CMK (cell line): ENCODE measurements around the gene MGP.

Experiments
- DNase-seq: peaks from one replicate; pipeline ENCODE4 v3.0.0-alpha.2; 2010; ENCODE audit warnings: low read depth

MGP gene

DNA sequence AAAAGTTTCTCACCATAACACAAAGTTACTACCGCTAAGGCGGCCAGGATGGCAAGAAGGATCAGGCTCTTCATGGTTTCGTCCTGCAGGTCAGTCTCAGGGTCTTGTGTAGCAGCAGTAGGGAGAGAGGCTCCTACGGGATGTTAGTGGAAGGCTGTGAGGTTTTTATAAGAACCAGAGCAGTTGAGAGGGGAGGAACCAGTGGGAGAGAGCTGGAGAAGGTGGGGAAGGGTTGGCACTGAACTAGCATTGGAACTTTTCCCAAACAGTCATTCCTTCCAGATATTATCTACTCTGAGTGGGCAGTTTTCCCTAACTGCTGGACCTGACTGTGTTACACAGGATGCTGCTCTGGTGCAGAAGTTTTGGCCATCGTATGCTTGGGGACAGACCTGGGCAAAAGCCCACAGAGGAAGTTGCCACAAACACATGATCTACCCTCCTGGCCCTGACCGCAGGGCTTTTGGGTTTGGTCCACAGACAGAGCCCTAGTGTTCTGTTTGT, at the start of gene MGP:
Gene MGP, minus strand, starts transcription at position 137 of the 504 bp plus-strand sequence. Its CDS starts 63 bp downstream, at position 74.
- no peak for DNase-seq

DNA sequence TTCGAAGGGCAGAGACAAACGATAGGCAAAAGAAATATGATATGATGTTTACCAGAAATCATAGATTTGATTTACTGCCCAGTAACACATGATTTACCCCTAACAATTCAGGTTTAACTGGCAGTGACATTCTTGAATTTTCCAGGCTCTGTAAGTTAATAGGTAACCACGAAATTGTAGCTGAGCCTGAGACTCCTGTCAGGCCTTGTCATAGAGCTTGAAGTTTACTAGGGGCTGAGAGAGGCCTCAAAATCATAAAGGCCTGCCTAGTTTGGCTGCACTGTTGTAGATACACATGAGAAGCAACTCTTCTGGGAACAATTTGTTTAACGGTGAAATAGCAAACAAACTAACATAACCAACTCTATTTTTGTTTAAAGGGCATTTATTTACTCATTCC, 49.4 kb upstream of the MGP start:
- DNase-seq = no peak

DNA sequence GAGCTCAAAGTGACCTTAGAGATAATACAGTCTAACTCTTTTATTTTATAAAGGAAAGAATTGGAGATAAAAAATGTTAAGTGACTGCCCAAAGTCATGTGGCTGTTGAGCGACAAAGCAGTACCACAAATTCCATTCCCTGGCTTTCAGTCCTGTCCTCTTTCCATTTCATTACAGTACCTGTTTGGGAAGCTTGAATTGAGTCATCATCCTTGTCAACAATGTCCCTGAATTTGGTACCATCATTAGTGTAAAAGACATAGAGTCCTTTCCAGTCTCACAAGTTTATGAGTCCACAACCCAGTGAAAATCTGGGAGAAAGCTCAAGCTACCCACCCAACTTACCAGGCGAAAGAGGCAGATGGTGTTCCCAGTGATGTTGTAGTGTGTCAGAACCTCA, 48.9 kb upstream of the MGP start:
- DNase-seq = no peak

DNA sequence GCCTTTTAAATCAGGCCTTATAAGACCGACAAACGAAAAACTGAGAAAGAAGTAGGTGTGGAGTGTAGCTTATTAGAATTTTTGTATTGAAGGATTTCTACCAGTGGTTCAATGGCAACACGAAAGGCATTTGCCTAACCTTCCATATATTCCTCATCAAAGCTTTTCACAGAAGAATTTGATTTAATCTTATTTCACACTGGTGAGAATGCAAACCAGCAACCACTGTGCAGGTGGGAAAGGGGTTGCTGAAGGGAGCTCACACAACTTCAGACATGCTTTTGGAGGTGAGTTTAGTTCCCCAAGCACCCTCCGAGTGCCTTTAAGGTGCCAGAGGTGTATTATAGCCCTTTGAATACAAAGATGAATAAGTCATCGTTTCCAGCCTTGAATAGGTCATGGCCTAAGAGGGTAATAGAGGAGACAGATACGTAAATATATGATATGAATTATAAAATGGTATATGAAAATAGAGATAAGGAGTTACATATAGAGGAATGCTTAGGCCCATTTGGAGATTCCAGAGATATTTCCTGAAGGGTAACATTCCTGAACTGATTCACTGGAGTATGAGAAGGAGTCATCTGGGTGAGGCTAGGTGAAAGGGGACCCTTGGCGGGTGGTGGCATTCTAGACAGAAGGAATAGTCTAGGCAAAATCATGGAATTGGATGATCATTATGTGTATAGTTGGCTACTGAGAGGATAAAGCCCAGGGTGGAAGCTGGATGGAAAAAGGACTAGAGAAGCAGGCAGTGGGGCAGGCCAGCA, 46.3 kb upstream of the MGP start:
- no peak for DNase-seq

DNA sequence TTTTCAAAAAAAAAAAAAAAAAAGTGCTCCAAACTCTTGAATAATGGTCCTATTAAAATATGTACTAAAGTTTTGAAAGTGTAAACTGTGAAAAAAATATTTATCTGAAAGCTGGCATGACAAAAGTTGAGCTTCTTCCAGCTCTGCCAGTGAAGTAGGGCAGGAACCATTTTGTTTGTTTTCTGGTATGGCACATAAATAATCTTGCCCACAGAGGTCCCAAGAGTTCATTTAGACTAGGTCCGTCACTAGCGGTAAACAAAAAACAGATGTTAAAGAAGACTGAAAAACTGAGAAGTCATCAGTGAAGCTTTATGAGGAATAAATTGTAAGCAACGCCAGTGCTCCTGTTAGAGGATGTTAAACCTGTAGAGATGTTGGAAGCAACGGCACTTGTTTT, 45.7 kb upstream of the MGP start:
- DNase-seq = no peak

DNA sequence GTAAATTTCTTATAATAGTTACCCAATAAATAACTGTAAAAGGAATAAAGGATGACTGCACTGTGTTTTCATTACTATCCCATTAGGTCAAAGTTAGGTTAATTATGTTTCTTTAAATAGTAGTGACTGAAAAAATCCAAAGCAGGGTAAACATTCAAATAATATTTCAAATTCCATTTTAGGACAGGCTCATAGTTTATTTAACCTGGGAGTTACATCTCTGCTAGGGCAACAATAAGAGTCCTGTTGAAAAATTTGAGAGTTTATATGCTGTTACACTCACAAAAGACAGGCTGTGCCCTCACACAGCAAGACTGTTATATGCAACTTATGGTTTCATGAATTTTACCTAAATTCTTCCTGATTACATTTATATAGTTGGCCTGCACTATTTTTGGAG, 44.6 kb upstream of the MGP start:
- no peak for DNase-seq

DNA sequence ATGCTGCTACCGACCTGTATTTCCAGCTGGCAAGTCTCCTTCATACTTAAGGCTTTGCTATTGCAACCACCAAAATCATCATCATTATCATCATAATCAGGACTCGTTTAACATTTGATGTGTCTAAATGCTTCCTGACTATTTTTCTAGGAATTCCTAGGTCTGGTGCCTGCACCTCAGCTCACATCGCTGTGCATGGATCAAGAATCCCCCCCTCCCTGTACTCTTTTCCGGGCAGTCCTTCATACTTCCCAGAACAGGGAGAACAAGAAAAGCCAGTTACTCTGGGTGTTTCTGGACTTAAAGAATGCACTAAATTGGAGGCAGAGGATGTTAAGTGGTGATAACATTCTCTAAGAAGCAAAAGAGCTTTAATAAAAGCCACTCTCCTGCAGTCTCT, 43.3 kb upstream of the MGP start:
- DNase-seq = no peak

DNA sequence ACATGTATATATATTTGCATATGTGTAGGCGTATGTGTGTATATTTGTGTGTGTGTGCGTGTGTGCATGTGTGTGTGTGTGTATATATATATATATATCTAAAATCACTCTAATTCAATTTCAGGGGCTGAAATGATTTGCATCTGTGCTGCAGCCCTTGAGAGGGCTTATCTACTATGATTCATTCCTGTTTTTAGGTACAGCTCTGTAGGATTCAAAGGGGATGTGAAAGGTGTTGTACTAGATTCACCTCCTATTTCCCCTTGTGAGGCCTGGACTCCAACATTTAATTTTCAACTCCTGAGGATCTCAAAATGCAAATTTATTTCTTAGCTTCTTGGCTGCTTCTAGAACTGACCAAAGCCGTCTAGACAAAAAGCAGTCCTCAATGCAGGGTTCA, 41.6 kb upstream of the MGP start:
- no peak for DNase-seq

DNA sequence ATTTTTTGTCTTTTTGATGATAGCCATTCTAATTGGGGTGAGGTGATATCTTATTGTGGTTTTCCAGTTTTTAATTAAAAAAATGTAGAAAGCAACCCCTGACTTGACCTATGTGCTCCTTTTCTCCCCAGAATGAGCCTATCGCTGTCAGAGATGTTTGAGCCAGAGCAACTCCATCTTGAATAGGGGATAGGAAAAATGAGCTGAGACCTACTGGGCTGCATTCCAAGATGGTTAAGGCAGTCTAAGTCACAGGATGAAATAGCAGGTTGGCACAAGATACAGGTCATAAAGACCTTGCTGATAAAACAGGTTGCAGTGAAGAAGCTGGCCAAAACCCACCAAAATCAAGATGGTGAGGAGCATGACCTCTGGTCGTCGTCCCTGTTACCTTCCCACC, 38.9 kb upstream of the MGP start:
- no peak for DNase-seq

DNA sequence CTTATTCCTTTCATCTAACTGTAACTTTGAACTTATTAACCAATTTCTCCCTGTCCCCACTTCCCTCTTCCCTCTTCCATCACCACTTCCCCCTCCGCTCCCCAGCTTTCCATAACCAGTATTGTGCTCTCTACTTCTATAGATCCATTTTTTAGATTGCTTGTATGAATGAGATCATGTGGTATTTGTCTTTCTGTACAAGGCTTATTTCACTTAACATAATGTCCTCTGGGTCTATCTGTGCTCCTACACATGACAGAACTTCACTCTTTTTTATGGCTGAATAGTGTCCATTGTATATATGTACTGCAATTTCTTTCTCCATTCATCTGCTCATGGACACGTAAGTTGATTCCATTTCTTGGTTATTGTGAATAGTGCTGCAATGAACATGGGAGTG, 38.3 kb upstream of the MGP start:
- no peak for DNase-seq

DNA sequence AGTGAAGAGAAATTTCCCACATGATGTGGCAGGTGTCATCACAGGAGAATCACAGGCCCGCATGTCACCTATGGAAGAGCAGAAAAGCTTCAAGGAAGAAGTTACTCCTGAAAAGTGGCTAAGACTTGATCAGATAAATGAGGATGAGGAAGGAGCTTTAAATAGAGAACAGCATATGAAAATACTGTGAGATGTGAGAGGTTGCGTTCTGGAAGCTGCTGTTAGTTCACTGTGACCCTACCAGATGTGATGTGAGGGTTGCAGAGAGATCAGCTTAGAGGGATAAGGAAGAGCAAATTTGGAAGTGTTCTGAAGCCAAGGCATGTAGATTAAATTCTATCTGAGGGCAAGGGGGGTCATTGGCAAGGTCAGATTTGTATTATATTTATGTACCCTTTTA, 35.6 kb upstream of the MGP start:
- no peak for DNase-seq

DNA sequence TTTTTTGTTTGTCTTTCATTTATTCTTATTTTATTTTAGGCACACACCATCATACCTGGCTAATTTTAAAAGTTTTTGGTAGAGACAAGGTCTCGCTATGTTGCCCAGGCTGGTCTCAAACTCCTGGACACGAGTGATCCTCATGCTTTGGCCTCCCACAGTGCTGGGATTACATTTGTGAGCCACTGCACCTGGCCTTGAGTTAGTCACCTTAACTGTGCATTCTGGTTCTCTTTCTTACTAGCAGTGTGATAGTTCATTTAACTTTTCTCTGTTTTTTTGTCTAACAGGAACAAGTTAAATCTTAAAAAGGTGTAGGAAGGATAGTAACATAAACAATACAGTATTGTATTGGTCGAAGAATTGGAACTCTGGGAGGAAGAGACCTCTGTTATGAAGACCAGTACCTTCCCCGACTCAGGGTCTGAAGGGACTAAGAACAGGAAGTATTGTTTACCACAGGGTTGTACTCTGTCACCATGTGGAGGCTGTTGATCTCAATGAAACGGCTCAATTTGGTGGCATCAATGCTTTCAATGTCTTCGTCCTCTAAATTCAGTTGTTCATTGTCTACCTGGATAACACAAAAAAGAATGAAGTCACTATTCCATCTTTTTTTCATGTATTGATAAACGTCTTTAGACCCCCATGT, 34.9 kb upstream of the MGP start:
- no peak for DNase-seq

DNA sequence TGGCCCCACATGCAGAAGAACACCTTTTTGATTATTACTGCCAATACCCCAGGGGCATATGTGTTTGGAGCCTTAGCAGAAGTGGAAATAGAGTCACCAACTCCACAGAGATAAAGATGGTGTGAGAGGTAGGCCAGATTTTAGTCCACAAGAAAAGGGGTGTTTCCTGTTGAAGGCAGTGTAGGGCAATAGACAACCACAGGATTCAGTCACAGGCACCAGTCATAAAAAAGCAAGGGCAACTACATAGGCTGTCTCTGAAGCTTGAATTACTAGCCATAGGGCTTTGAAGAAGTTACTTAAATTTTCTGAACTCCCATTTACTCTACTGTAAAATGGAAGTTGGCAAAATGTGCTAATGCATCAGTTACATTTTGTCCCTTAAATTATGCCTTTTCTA, 33.8 kb upstream of the MGP start:
- no peak for DNase-seq

DNA sequence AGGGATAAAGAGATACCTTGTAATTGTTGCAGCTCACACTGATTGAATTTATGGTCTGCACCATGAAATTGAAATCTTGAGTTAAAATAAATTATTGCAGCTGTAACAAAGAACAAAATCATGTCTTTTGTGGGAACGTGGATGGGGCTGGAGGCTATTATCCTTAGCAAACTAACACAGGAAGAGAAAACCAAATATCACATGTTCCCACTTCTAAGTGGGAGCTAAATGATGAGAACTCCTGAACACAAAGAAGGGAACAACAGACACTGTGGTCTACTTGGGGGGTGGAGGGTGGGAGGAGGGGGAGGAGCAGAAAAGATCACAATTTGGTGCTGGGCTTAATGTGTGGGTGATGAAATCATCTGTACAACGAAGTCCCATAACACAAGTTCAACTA, 30.1 kb upstream of the MGP start:
- DNase-seq = no peak

DNA sequence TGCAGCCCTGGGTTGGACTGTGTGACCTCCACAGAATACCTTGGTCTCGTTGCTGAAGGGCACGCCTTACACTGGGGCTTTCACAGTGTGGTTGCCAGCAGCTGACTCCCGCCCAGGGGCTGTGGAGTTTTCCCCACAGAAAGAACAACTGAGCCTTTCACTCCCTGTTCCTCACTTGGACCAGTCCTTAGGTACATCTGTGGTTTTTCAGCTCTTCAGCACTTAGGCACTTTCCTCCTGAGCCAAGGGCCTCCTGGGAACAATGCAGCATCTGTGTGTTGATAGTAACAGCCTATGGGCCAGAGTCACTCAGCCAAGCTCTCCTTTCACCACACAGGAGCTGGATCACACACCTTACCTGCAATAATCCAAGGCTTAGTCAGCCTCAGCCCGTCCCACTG, 27.7 kb upstream of the MGP start:
- no peak for DNase-seq

DNA sequence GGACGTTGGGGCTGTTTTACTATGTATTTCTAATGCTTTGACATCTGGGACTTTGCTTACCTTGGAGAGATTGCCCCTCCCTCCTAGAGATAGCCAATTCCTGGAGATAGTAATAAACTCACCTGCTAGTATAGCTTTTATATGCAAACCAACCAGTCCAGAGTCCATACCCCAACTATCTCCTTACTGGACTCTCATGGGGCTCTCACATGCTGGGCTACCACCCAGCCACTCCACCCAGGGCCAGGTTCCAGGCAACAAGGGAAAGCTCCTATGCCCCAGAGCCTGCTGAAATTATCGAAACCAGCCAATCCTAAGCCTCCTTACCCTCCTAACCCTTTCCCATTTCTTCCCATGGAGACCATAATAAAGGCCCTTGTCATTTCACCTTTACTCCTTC, 25.5 kb upstream of the MGP start:
- DNase-seq = no peak

DNA sequence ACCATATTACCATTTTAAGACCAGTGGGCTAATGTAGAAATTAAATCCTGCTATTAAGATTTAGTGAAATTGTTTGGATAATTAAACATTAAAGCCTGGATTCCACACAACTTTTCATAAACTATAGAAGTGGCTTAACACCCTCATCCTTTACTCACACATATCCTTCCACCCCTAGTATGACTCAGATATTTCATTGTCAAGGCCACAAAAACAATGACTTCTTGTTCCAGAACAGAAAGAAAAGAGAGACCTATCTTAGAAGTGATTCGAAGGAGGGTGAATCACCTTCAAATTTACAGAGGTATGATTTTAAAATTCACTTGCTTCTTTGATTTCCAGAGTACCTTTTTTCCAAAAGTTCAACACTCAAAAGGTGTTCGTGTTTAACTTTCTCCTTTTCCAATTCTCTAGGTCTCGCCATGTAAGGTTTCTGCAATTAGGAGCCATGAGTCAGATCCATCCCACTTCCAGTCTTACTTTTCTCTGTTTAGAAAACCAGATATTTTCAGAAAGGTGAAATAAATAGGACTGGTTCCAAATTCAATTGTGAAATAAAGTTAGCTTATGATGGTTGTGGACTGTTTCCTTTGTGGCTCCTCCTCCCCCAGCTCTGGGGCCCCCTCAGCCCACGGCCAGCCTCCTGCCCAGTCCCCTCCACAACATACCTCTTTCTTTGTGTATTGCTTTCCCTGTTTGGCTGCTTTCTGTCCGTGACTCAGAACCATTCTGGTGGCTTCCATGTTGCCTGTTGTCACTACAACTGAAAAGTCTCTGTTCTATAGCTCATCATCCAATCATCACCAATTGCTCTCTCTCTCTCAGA, 24.6 kb upstream of the MGP start:
- DNase-seq = no peak

DNA sequence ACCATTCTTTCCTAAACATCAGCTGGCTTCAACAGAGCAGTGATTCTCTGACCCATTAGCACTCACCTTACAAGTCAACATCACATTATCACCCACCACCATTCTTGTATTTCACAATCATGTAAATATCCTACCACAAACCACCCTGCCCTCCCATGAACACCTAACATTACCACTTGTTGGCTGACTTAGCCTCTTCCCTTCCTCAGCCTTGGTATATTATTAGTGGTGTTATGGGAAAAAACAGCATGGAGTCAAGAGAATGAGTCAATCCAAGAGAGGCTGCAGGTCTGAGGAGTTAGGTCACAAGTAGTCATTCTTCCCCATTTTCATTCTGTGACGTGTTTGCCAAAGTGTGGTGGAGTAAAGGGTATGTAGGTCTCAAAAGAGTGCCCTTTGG, 22.3 kb upstream of the MGP start:
- no peak for DNase-seq

DNA sequence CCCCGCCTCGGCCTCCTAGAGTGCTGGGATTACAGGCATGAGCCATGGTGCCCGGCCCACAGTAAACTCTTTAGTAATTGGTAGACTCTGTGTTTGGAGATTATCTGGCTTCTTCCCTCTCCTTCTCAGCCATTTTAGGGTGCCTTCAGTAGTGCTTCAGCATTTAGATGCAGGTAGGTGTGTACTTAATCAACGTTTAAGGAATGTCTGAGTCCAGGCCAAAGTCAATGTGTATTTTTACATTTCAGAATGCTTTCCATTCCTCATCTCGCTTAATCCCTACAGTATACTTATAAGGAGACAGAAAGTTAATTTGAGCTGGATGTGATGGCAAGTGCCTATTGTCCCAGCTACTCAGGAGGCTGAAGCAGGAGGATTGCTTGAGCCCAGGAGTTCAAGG, 20.5 kb upstream of the MGP start:
- no peak for DNase-seq

DNA sequence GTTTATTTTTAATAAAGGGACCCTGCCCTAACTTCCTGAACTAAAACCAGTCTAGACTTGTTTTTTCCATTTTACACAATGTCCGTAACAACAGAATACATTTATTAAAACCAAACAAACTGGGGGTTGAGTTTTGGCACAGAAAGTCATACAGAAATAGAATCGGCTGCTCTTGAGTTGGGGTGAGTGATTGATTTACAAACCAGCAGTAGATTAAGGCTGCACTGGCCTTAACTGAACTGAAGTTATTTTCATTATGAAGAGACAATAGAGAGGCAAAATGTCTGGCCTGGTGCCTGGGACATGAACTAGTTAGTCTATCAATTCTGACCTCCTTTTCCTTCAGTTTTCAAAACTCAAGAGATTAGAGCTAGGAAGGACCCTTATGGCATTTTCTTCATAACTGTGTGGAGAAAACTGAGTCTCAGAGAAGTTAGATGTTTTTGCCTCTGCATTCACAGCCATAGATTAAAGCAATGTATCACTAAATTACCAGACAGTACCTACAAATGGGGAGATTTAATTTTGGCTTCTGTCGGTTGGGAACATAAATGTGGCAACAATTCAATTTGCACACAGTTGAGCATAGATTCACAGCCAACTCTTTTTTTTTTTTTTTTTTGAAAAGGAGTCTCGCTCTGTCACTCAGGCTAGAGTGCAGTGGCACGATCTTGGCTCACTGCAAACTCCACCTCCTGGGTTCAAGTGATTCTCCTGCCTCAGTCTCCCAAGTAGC, 19.8 kb upstream of the MGP start:
- DNase-seq = no peak

DNA sequence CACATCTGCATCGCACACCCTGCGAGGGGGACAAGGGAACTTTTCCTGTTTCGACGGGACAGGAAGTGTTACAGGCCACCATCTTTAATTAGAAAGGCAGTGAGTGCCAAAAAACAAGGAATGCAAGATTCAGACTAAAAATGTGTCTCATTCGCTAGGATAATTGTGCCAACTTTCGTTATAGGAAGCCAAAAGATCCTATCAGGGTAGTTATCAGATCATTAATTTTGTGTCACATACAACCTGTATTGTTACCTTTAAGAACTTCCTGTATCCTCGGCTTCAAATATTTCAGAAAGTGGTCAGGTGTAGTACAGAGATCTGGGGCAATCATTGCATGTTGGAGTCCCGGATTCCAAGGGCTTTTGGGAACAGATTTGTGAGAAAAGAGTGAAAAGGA, 19.2 kb upstream of the MGP start:
- DNase-seq = no peak

DNA sequence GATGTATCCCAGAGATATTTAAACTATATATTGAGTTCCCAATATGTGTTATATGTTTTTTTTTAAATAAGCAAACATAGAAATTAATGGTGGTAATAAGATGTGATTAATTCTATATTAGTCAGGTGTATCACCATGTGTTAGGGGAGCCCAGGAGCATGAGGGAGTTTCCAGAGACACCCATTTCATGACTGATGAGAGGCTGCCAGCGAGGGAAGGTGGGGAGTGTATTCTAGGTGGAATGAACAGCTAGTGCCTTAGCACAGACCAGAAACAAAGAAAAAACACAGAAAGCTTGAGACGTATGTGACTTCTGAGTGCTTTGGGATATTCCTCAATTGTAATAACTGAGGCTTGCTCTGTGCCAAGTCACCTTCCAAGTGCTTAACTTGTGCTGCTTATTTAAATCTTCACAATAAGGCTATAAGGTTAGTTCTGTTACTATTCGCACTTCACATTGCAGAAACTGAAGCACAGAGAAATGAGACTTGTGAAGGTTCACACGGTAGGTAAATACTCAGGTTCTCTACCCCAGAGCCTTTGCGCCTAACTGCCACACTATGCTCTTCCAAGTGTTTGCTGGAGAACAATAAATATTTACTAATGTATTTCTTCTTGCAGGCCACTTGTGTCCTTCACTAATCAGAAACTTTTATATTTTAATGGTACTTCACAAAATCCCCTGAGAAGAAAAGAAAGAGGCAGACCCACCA, 17.9 kb upstream of the MGP start:
- DNase-seq = no peak
